GM12878 (cell line): ENCODE measurements around the gene C9orf78. TPM values are rescaled to one million over a fixed set of nuclear protein-coding genes. Genes with fewer than 3 reads are reported as not detected.

ENCODE experiments used
- ATAC-seq: fragments of 200-7000 bp; cut with Tn5 transposase; 3 replicates; pipeline ENCODE4 v1.9.1; 2020; ENCODE audit warnings: mild to moderate bottlenecking, moderate library complexity
- BruUV-seq: library from RNA; stranded (reverse); fragments of 400-500 nt; replicated peaks from 2 replicates; lab custom pipeline; 2021; lab: Mats Ljungman, UMichigan
- CTCF ChIA-PET: fragments of 300-600 bp; sonication (Branson Sonifier 250); formaldehyde crosslinking; extraction: SDS; loops from one replicate; lab custom pipeline; 2021; ENCODE audit warnings: inconsistent platforms; lab: Yijun Ruan, JAX
- POLR2A ChIA-PET: fragments of 350-600 bp; formaldehyde crosslinking; extraction: SDS; loops from one replicate; lab custom pipeline; 2021; ENCODE audit warnings: inconsistent platforms; lab: Charles Lee
- RAD21 ChIA-PET: fragments of 300-600 bp; sonication (Branson Sonifier 250); formaldehyde crosslinking; loops from one replicate; lab custom pipeline; 2023; ENCODE audit warnings: antibody characterized with exemption; ENCODE audit not compliant: unreplicated experiment; lab: Charles Lee
- SMC1A ChIA-PET: fragments of 300-600 bp; sonication (Branson Sonifier 250); formaldehyde crosslinking; loops from one replicate; lab custom pipeline; 2023; ENCODE audit not compliant: unreplicated experiment, uncharacterized antibody; lab: Charles Lee
- DNase-seq: peaks from one replicate; pipeline ENCODE4 v3.0.0-alpha.2; 2011; ENCODE audit warnings: low read depth, low spot score
- FAIRE-seq: peaks from 3 replicates; lab custom pipeline; 2011; peaks lifted over from hg19 to GRCh38; lab: Jason Lieb, UNC
- H2AFZ ChIP-seq: 2 replicates; pipeline ENCODE4 v1.6.0; 2011; ENCODE audit warnings: low read depth, low read length, control low read depth; ENCODE audit not compliant: control insufficient read depth
- H3K27ac ChIP-seq: 2 replicates; pipeline ENCODE4 v1.5.1; 2011; ENCODE audit warnings: control low read depth; ENCODE audit not compliant: control insufficient read depth, insufficient read depth
- H3K27me3 ChIP-seq, 2 experiments: replicated peaks in 1 of 2; 2 replicates each; pipeline versions ENCODE4 v1.6.0 to v1.6.1; 2011; ENCODE audit warnings: low read length in 1 of 2; ENCODE audit not compliant: control insufficient read depth in 2 of 2, insufficient read depth in 2 of 2
- H3K36me3 ChIP-seq, 2 experiments: 2 replicates each; pipeline ENCODE4 v1.5.1; 2011; ENCODE audit warnings: low read length in 1 of 2; ENCODE audit not compliant: control insufficient read depth in 2 of 2, insufficient read depth in 2 of 2
- H3K4me1 ChIP-seq: 2 replicates; pipeline ENCODE4 v1.6.1; 2011; ENCODE audit warnings: mild to moderate bottlenecking, low read length, moderate library complexity, mixed read lengths; ENCODE audit not compliant: control insufficient read depth, insufficient read depth
- H3K4me2 ChIP-seq: 2 replicates; pipeline ENCODE4 v1.6.0; 2011; ENCODE audit warnings: control low read depth; ENCODE audit not compliant: control insufficient read depth, insufficient read depth
- H3K4me3 ChIP-seq: fragments of 200-600 bp; sonication (generic); 2 replicates; pipeline ENCODE4 v1.5.1; 2016
- H3K79me2 ChIP-seq: 2 replicates; pipeline ENCODE4 v1.6.0; 2011; ENCODE audit warnings: low read length; ENCODE audit not compliant: control insufficient read depth, insufficient read depth
- H3K9ac ChIP-seq: 2 replicates; pipeline ENCODE4 v1.8.0; 2011; ENCODE audit warnings: low read length, control low read depth, mixed read lengths; ENCODE audit not compliant: control insufficient read depth, insufficient read depth
- H3K9me3 ChIP-seq: replicated peaks from 3 replicates; pipeline ENCODE4 v1.5.1; 2011; ENCODE audit warnings: mild to moderate bottlenecking, low read length; ENCODE audit not compliant: control insufficient read depth, insufficient read depth
- H4K20me1 ChIP-seq: 2 replicates; pipeline ENCODE4 v1.6.0; 2011; ENCODE audit not compliant: control insufficient read depth, insufficient read depth
- ASH2L ChIP-seq: fragments of 300-600, 200-600 bp; sonication (generic); IDR thresholded peaks from 2 replicates; pipeline ENCODE4 v1.6.1; 2017; ENCODE audit warnings: low read depth, mild to moderate bottlenecking, borderline replicate concordance
- BHLHE40 ChIP-seq, 2 experiments: fragments of 450-650 bp in 1 of 2; IDR thresholded peaks; 2 replicates each; pipeline ENCODE4 v1.6.1; 2011 to 2017; ENCODE audit warnings: low read depth in 2 of 2, borderline replicate concordance in 1 of 2, improper control_type of control experiment in 1 of 2, low read length in 1 of 2, mild to moderate bottlenecking in 1 of 2
- BRCA1 ChIP-seq: IDR thresholded peaks from 2 replicates; pipeline ENCODE4 v1.6.1; 2011; ENCODE audit warnings: low read depth, low read length, improper control_type of control experiment
- CEBPB ChIP-seq, 2 experiments: fragments of 150-350 bp in 1 of 2; IDR thresholded peaks; 2 replicates each; pipeline ENCODE4 v1.6.1; 2012 to 2014; ENCODE audit warnings: low read depth in 2 of 2, low read length in 2 of 2, borderline replicate concordance in 1 of 2, inconsistent platforms in 1 of 2
- CREB1 ChIP-seq: IDR thresholded peaks from 2 replicates; pipeline ENCODE4 v1.6.1; 2012; ENCODE audit warnings: low read depth, mild to moderate bottlenecking, inconsistent platforms
- MEF2B ChIP-seq: fragments of 450-650 bp; IDR thresholded peaks from 2 replicates; pipeline ENCODE4 v1.6.1; 2018; ENCODE audit warnings: mild to moderate bottlenecking, moderate library complexity; ENCODE audit not compliant: partially characterized antibody, poor library complexity, severe bottlenecking
- MYB ChIP-seq: fragments of 150-350 bp; IDR thresholded peaks from 2 replicates; pipeline ENCODE4 v1.6.1; 2014; ENCODE audit warnings: mild to moderate bottlenecking, low read depth, low read length, borderline replicate concordance
- NKRF ChIP-seq: fragments of 450-650 bp; conservative IDR thresholded peaks from 2 replicates; pipeline ENCODE4 v1.6.1; 2017; ENCODE audit warnings: mild to moderate bottlenecking, moderate library complexity
- POU2F2 ChIP-seq: IDR thresholded peaks from 3 replicates; pipeline ENCODE4 v1.6.1; 2011; ENCODE audit warnings: low read depth, mild to moderate bottlenecking, low read length, borderline replicate concordance
- RELA ChIP-seq: fragments of 450-650 bp; IDR thresholded peaks from 2 replicates; pipeline ENCODE4 v1.8.0; 2014; ENCODE audit warnings: borderline replicate concordance; ENCODE audit not compliant: partially characterized antibody
- RUNX3 ChIP-seq: IDR thresholded peaks from 2 replicates; pipeline ENCODE4 v1.6.1; 2012; ENCODE audit warnings: low read length, inconsistent platforms
- SREBF1 ChIP-seq: IDR thresholded peaks from 2 replicates; pipeline ENCODE4 v1.6.1; 2012; ENCODE audit warnings: mild to moderate bottlenecking, low read length
- TBL1XR1 ChIP-seq: IDR thresholded peaks from 2 replicates; pipeline ENCODE4 v1.6.1; 2012; ENCODE audit warnings: low read depth, low read length, improper control_type of control experiment
- ZBED1 ChIP-seq: IDR thresholded peaks from 2 replicates; pipeline ENCODE4 v1.6.1; 2016; ENCODE audit warnings: borderline replicate concordance
- WGBS: methylation state at CpG from one replicate; pipeline ENCODE4 v1.1.6; 2016; ENCODE audit warnings: low lambda C conversion rate; ENCODE audit not compliant: insufficient replicate concordance, insufficient coverage; ENCODE audit errors: missing lambda C conversion rate; 5-methylcytosine and 5-hydroxymethylcytosine counted together
- in situ Hi-C: fragments of 300-500 bp; cut with MboI; formaldehyde crosslinking; loops from 9 replicates; pipeline ENCODE4 v1.14.3; 2018; ENCODE audit warnings: mixed read lengths
- intact Hi-C: fragments of 100-400 bp; cut with micrococcal nuclease; formaldehyde crosslinking; loops from one replicate; pipeline ENCODE4 v1.14.2; 2022; ENCODE audit not compliant: unreplicated experiment
- polyA plus RNA-seq, 11 experiments: library from polyadenylated mRNA; depleted of rRNA in 4 of 11; unstranded in 6 of 11; stranded (reverse) in 5 of 11; fragments of >200 nt; fragmentation: Nextera tagmentation in 4 of 11; fragmentation: Illumina TruSeq in 1 of 11; extraction: Ambion mirVana in 4 of 11; extraction: Trizol in 1 of 11; gene quantifications; 1 replicate in 1 of 11; 2 replicates in 10 of 11; pipeline versions ENCODE4 v1.2.1 to v1.2.3, GENCODE V29; 2011 to 2016; ENCODE audit warnings: inconsistent platforms in 2 of 11, missing spikeins in 2 of 11, low read depth in 1 of 11
- total RNA-seq, 4 experiments: library from RNA; depleted of rRNA in 3 of 4; stranded (reverse); fragments of >200 nt in 3 of 4; fragmentation: Illumina TruSeq in 1 of 4; extraction: Trizol in 1 of 4; gene quantifications; 2 replicates each; pipeline versions ENCODE4 v1.2.1 to v1.2.3, GENCODE V29; 2013 to 2021
- TF ChIP-seq, protein P1 (sequence below): fragments of 450-650 bp; IDR thresholded peaks from 2 replicates; pipeline ENCODE4 v1.6.1; 2018; ENCODE audit warnings: mild to moderate bottlenecking, low read depth, moderate library complexity; ENCODE audit not compliant: partially characterized antibody

C9orf78 gene
- total and polyA plus RNA-seq, 10 of the 15 experiments (the other 5 are each of a cell fraction or from before 2014, with no cell fraction given): 23.0 to 60.9 (median 47.5) TPM

DNA sequence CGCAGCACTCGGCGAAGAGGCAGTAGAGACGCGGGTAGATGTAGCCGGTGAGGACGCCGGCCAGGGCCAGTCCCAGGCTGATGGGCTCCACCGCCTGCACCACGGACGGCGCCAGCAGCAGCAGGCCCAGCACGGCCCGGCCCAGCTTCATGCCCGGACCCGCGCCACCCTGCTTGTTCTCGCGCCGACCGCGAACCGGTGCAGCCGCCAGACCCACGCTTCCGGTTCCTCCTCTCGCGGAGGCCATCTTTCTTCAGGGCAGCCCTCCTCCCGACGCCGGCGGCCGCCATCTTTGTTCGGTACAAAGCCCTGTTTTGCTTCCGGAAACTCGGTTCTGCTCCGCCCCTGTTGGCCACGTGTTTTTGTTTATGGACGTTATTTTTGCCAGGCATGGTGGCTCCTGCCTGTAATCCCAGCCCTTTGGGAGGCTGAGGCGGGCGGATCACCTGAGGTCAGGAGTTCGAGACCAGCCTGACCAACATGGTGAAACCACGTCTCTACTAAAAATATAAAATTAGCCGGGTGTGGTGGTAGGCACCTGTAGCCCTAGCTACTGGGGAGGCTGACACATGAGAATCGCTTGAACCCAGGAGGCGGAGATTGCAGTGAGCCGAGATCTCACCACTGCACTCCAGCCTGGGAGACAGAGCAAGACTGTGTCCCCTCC lies 11.0 kb downstream of the C9orf78 start, which contains the start of gene TOR1A:
TOR1A (minus strand) TSS at position 202 of the 667 bp plus-strand sequence; CDS start at position 151, 51 bp downstream.
- in situ Hi-C loops: no loop called here
- ChIA-PET RAD21 (interaction anchor here (1.0 kb wide), 1 partner anchor 301 kb away, joined by 3 read pairs; no protein-coding TSS in a partner anchor), POLR2A (interaction anchor here (1.0 to 1.5 kb wide), 3 partner anchors 10 to 21 kb away, joined by 3 to 4 read pairs (median 3); partner anchors contain the start of gene TOR1B), SMC1A (no interaction called here), CTCF (no interaction called here)
- H3K4me1 ChIP-seq: peaks cover 6% of the 10 kb centered on the region
- H3K4me3 ChIP-seq: peak within 1 kb of the TSS; percentile 80
- peak; percentile 95 for ATAC-seq
- H3K27me3 ChIP-seq: no peaks in the 10 kb centered on the region
- peak within 1 kb of the TSS; percentile 66 for H3K27ac ChIP-seq
- H3K36me3 ChIP-seq: peaks cover 2 to 17% of the 10 kb centered on the region in 2 experiments; a peak in 3 of 4 replicates
- WGBS: 4% methylated on average over 42 of the region's 47 CpGs
- BruUV-seq: no TSS peak
- no peaks in the 10 kb centered on the region for H3K9me3 ChIP-seq
- H4K20me1 ChIP-seq: no peaks in the 10 kb centered on the region
- H3K4me2 ChIP-seq: peak within 1 kb of the TSS; percentile 64
- H3K9ac ChIP-seq: peak within 1 kb of the TSS; percentile 81
- DNase-seq: peak; percentile 69
- intact Hi-C loops: no loop called here
- H2AFZ ChIP-seq: peak within 1 kb of the TSS; percentile 86
- H3K79me2 ChIP-seq: peaks cover 19% of the 10 kb centered on the region
- FAIRE-seq: peak; percentile 83
- no peak for TF ChIP-seq ASH2L
- TF ChIP-seq BRCA1: no peak; the same call in 1 of the 2 replicates
- TF ChIP-seq BHLHE40 (IDR thresholded peaks at IDR 0.05; ENCODE audit: borderline replicate concordance in 1 of 2, low read depth in 2 of 2, low read length in 1 of 2): peak in 1 of 2 experiments; percentile 67; a peak in 2 of 4 replicates
- TF ChIP-seq ZBED1: no peak
- TF ChIP-seq, protein P1, sequence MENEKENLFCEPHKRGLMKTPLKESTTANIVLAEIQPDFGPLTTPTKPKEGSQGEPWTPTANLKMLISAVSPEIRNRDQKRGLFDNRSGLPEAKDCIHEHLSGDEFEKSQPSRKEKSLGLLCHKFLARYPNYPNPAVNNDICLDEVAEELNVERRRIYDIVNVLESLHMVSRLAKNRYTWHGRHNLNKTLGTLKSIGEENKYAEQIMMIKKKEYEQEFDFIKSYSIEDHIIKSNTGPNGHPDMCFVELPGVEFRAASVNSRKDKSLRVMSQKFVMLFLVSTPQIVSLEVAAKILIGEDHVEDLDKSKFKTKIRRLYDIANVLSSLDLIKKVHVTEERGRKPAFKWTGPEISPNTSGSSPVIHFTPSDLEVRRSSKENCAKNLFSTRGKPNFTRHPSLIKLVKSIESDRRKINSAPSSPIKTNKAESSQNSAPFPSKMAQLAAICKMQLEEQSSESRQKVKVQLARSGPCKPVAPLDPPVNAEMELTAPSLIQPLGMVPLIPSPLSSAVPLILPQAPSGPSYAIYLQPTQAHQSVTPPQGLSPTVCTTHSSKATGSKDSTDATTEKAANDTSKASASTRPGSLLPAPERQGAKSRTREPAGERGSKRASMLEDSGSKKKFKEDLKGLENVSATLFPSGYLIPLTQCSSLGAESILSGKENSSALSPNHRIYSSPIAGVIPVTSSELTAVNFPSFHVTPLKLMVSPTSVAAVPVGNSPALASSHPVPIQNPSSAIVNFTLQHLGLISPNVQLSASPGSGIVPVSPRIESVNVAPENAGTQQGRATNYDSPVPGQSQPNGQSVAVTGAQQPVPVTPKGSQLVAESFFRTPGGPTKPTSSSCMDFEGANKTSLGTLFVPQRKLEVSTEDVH: peak; percentile 46
- TF ChIP-seq POU2F2: peak; percentile 74; the same call in 2 of the 3 replicates
- no peak for TF ChIP-seq SREBF1
- TF ChIP-seq MEF2B: peak; percentile 22
- TF ChIP-seq CEBPB (IDR thresholded peaks at IDR 0.05; ENCODE audit: borderline replicate concordance in 1 of 2, low read depth in 2 of 2, low read length in 2 of 2): no peak
- peak; percentile 74 for TF ChIP-seq RUNX3
- peak; percentile 83 for TF ChIP-seq NKRF
- TF ChIP-seq MYB: no peak
- TF ChIP-seq CREB1: peak; percentile 69; the same call in 1 of the 2 replicates
- TF ChIP-seq RELA: peak; percentile 39
- TF ChIP-seq TBL1XR1: no peak
